ENCODE measurements around the gene PHF21A. TPM values are rescaled to one million over a fixed set of nuclear protein-coding genes. Genes with fewer than 3 reads are reported as not detected.

The PHF21A gene
- total and polyA plus RNA-seq, 10 of the 15 experiments (the other 5 are each of a cell fraction or from before 2014, with no cell fraction given): 2.6 to 37.2 (median 16.0) TPM

GRCh38 chr11:45920531-45921477 is 200.4 kb downstream of the PHF21A start:
- no peak overlapping the region for H3K27ac ChIP-seq (ENCODE audit: control insufficient read depth, insufficient read depth)
- intact Hi-C loops (cut with micrococcal nuclease; ENCODE audit: unreplicated experiment) (no loop called here), in situ Hi-C loops (cut with MboI) (no loop called here)
- peaks cover 6 to 18% of the 10 kb centered on the region in 2 experiments; a peak in 3 of 4 replicates for H3K27me3 ChIP-seq (replicated peaks in 1 of 2; ENCODE audit: control insufficient read depth in 2 of 2, insufficient read depth in 2 of 2, low read length in 1 of 2)
- SMC1A ChIA-PET (ENCODE audit: uncharacterized antibody, unreplicated experiment): no interaction called here
- BruUV-seq (replicated peaks): no TSS peak
- POLR2A ChIA-PET: no interaction called here
- no peaks in the 10 kb centered on the region; a peak in 1 of 4 replicates for H3K36me3 ChIP-seq (ENCODE audit: control insufficient read depth in 2 of 2, insufficient read depth in 2 of 2, low read length in 1 of 2)
- ATAC-seq: no peak
- no peak overlapping the region for H3K4me2 ChIP-seq (ENCODE audit: control insufficient read depth, insufficient read depth)
- H3K9ac ChIP-seq (ENCODE audit: control insufficient read depth, insufficient read depth, low read length): no peak overlapping the region
- no peak for DNase-seq (ENCODE audit: low read depth, low spot score)
- peaks cover 18% of the 10 kb centered on the region for H3K4me1 ChIP-seq (ENCODE audit: control insufficient read depth, insufficient read depth, low read length)
- H3K4me3 ChIP-seq: no peak overlapping the region
- RAD21 ChIA-PET (ENCODE audit: unreplicated experiment): no interaction called here
- 62% methylated on average over 6 of the region's 6 CpGs for whole genome bisulfite sequencing (ENCODE audit: insufficient coverage, insufficient replicate concordance, low lambda C conversion rate, missing lambda C conversion rate)
- H3K9me3 ChIP-seq (replicated peaks; ENCODE audit: control insufficient read depth, insufficient read depth, low read length): no peaks in the 10 kb centered on the region; the same call in 2 of the 3 replicates
- no peak for FAIRE-seq
- TF ChIP-seq SUZ12 (IDR thresholded peaks at IDR 0.05; ENCODE audit: unreplicated experiment) (no peak), NFYB (IDR thresholded peaks at IDR 0.05; ENCODE audit: insufficient read depth, low read depth, low read length) (no peak), E2F8 (IDR thresholded peaks at IDR 0.05; ENCODE audit: low read depth, partially characterized antibody) (no peak)
- H4K20me1 ChIP-seq (ENCODE audit: control insufficient read depth, insufficient read depth): no peaks in the 10 kb centered on the region
- peaks cover 16% of the 10 kb centered on the region for H3K79me2 ChIP-seq (ENCODE audit: control insufficient read depth, insufficient read depth, low read length)
- CTCF ChIA-PET: no interaction called here
- H2AFZ ChIP-seq (ENCODE audit: control insufficient read depth, low read depth, low read length): no peak overlapping the region

Data from GM12878 (cell line).